Jurkat, Clone E6-1 (cell line): ENCODE data around the gene VDAC1. TPM values are rescaled to one million over a fixed set of nuclear protein-coding genes. Genes with fewer than 3 reads are reported as not detected.
"Not testable (repeated sequence)": the region's sequence is repeated elsewhere in the genome, so short reads cannot be mapped to it uniquely, and the experiment has no call there.

Experiments used
- DNase-seq: peaks from one replicate; pipeline ENCODE4 v3.0.0-alpha.2; 2011; ENCODE audit warnings: low read depth, low spot score
- H3K4me3 ChIP-seq: 2 replicates; pipeline ENCODE4 v1.5.1; 2011; ENCODE audit warnings: mild to moderate bottlenecking, low read length, control low read depth, moderate library complexity
- polyA plus RNA-seq: library from polyadenylated mRNA; unstranded; fragments of >200 nt; gene quantifications from one replicate; pipeline ENCODE4 v1.2.1, GENCODE V29; 2012; ENCODE audit warnings: missing spikeins; ENCODE audit not compliant: insufficient read length, insufficient read depth

Gene VDAC1
- polyA plus RNA-seq: 364 TPM

DNA sequence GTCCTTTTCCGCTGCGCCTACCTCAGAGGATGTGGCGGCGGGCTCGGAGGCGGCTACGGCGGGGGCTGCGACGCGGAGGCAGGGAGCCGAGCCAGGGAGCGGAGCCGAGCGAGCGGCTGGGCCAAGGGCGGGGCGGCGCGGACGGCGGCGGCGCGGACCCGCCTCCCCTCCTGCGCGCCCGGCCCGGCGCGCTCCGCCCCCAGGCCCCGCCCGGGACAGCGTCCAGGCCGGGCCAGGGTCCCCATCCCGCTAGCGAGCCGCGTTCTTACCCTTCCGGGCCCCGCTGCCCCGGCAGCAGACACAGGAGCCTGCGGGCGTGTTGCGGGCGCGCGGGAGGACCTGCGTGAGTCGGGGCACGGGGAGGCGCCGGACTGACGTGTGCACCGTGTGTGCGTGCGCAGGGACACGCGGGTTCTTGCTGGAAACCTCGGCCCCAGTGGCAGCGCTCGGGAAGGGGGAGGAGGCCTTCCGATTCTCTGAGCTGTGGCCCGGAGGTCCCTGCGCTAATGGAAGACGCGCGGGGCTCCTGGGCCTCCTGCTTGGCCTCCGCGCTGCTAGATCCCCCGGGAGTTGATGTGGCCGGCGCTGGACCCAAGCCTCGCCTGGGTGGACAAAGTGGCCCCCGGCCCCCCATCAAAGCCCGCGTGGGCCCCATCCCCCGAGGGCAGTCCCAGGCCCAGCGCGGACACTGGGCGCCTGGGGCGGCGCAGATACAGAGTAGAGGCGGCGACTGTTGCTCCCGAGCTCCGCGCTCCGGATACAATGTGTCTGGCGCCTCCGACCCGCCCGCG, at the start of gene VDAC1:
Gene VDAC1, minus strand, starts transcription at position 350 of the 791 bp plus-strand sequence. CDS start 11,963 bp downstream, outside the sequence.
- DNase-seq: peak; percentile 64
- H3K4me3 ChIP-seq: peak within 1 kb of the TSS; percentile 94

DNA sequence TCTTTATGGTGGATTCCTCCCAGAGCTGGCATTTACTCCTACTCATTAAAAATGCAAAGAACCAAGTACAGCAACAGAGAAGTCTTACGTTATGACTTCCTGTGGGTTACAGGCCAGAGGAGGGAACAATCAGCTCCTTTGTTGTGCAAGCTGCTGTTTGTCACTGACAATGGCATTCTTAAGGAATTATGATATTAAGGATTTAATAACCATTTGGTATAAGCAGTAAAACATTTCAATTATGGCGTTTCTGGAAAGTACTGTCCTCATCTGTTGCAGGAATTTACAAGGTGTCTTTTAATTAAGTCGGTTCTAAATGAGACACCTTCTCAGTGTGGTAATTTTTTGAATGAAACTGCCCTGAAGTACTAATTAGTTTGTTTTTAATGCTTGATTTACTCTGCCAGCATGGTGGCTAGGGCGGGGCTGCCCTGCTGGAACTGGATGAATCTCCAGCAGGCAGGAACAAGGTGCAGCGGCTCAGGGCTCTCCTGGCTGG, 49.1 kb upstream of the VDAC1 start:
- peak overlapping the region; percentile 36 for H3K4me3 ChIP-seq
- DNase-seq: peak; percentile 82

- H3K4me3 ChIP-seq: peak overlapping the region; percentile 36
- DNase-seq: no peak
Measured at GRCh38 chr5:134053314-134053839, 48.6 kb upstream of the VDAC1 start.

GRCh38 chr5:134051305-134051704, 46.5 kb upstream of the VDAC1 start:
- no peak for DNase-seq
- H3K4me3 ChIP-seq: no peak overlapping the region

- no peak for DNase-seq
- H3K4me3 ChIP-seq: no peak overlapping the region
Measured at GRCh38 chr5:134048864-134049263, 44.1 kb upstream of the VDAC1 start.

- DNase-seq: no peak
- H3K4me3 ChIP-seq: no peak overlapping the region
Measured at GRCh38 chr5:134047687-134048056, 42.9 kb upstream of the VDAC1 start.

DNA sequence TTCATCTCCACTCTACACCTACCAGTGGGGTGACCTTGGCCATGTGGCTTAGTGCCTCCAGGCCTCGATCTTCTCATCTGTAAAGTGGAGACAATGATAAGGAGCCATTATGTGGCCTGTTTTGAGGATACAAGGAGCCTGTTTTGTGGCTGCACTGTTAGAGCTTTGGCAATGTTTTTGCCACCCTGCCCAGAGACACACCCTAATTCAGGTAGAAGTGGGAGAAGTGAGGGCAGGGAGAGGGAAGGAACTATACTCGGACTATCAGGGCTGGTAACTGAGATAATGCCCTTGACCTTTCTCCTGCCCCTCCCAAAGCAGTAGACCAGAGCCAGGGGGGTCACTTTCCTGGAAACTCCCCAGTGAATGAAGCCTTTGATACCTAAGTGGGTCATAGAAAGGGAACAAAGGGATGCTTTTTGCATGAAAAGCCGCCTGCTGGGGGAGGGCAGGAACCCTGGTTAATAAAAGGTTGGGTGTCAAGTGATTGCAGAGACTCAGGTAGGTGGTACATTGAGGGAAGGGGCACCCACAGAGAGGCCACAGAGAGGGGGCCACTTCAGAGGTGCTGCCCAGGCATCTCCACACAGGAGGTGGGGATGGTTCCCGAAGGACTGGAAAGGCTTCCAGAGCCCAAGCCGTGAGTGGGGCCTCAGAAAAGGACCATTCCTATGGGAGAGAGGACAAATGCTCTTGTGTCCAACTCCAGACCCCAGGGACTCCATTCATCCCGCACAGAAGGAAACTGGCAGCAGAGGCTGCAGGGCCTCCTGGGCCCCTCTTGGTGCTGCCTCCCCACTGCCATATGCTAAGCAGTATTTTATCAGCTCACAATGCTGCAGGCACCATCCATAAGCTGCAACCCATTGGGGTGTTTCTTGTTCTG, 42.3 kb upstream of the VDAC1 start:
- no peak overlapping the region for H3K4me3 ChIP-seq
- DNase-seq: no peak

DNA sequence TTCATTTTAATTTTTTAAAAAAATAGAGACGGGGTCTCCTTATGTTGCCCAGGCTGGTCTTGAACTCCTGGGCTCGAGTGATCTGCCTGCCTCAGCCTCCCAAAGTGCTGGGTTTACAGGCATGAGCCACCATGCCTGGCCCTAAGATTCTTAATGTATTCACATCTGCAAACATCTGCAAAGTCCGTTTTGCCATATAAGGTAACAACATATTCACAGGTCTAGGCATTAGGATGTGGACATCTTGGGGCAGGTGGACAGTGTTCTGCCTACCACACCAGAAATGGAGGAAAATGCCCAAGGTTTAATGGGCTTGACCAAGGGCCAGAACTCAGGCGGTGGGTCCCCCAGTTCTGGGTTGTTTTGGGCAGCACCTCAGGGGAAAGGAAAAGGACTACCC, 41.6 kb upstream of the VDAC1 start:
- no peak for DNase-seq
- no peak overlapping the region for H3K4me3 ChIP-seq

DNA sequence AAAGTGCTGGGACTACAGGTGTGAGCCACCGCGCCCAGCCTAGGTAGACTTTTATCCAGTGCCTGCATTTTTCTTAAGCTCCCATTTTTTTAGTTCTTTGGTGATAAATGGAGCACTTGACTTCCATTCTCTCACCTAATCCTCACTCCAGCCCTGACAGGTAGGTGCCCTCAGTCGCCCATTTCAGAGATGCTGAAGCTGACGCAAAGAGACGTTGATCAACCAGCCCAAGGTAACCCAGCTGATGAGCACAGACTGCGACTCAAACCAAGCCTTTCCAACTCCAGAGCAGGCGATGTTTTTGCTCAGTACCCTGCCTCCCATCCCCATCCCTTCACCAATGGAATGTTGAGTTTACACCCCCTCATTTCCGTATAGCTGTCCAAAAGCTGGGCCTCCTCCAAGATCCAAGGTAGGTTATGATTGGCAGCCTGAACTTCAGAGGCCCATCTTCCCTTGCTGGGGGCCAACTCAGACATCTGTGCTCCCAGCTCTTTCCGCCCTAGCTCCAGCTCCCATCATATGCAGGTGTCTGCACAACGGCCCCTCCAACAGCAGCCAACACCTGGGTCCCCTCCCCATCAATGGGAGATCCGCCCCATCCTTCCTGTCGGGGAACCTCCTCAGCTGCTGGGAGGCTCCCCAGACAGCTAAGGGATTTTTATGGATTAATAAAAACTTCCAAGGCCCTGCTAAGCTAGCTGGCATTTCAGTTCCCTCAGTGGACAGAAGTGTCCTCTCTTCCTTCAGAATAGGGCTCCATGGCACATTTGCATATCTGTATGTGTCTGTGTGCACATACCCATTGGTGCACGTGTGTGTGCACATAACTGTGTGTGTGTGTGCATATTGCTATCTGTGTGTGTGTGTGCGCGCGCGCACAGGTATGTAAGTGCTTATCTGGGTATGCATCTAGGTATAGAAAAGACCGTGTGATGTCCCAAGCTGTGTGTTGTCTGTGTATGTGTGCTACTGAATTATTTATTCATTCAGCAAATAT, 39.3 kb upstream of the VDAC1 start:
- H3K4me3 ChIP-seq: peak overlapping the region; percentile 13; the same call in 1 of the 2 replicates
- peak; percentile 93 for DNase-seq

DNA sequence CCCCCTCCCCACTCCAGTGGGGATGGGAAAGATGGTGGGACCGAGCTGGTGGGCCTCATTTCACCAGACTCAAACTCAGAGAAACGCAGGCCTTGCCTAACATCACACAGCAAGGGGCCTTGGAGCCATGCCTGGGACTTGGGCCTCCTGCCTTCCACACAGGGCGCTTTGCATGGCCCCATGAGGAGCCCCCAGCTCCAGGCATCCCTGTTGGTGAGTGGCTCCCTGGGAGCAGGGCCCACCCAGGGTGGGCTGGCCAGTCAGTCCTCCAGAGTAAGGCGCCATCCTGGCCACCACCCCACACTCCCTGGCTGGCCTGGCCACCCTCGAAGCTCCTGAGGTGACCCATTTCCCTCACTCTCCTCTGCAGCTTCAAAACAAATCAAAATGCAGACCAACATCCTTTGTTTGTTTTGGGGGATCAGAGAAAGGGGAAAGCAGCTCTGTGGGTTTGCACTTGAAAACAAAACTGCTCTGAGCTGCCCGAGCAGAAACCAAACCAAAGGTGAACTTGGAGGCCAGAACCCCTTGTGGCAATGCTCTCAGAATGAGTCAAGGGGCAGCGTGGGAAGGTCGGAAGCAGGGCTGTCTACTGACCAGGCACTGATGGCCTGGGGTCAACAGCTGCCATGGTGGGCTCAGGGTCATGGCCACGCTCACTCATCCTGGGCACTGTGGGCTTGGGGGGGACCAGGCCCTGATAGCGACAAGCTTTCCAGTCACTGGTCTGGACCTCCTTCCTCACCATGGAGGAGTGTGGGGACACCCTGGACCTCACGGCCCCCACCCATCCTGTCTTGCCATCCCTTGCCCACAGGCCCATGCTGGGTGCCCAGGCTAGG, 37.0 kb upstream of the VDAC1 start:
- no peak overlapping the region for H3K4me3 ChIP-seq

GRCh38 chr5:134038138-134038537, 33.4 kb upstream of the VDAC1 start:
- no peak for DNase-seq
- H3K4me3 ChIP-seq: no peak overlapping the region

More for the DNA sequence above, 37.0 kb upstream of the VDAC1 start:
- no peak for DNase-seq

DNA sequence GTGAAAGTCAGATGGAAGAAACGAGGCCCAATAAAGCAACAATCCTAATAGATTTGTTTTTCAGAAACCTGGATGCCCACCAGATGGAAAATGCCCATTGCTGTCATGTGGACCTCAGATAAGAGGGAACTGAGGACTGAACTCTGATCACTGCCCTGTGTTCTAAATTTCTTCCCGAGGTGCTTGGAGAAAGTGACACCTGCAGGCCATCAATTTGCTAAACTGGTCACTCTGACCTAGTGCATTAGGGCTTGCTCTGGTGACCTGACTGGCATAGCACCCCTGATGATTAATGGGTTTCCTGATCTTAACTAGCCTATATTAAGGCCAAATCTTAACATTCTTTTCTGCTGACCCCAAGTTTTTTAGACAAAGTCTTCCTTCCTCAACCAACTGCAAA, 32.4 kb upstream of the VDAC1 start:
- DNase-seq: no peak
- no peak overlapping the region for H3K4me3 ChIP-seq

GRCh38 chr5:134034326-134034725, 29.6 kb upstream of the VDAC1 start:
- no peak overlapping the region for H3K4me3 ChIP-seq
- no peak for DNase-seq

GRCh38 chr5:134030303-134030964, 25.7 kb upstream of the VDAC1 start:
- not testable (repeated sequence) for DNase-seq, H3K4me3 ChIP-seq

- H3K4me3 ChIP-seq: no peak overlapping the region
Measured at GRCh38 chr5:134029156-134029555, 24.4 kb upstream of the VDAC1 start.

DNA sequence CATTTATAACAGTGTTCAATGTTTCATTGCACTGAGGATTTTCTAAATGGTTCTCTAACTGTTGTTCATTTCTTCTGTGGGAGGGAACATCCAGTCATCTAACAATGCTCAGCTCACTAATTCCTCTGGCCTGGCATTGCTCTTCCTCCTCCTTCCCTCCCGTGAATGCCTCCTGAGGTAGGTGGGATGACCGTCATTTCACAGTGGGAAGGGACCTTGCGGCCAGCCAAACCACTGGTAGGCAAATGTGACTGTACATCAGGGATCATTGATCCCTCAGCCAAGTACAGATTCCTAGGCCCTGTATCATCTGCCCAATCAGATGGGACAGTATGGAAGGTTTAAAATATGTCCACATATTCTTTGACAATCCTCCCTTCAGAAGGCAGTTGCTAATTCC, 23.7 kb upstream of the VDAC1 start:
- DNase-seq: no peak
- no peak overlapping the region for H3K4me3 ChIP-seq

More at GRCh38 chr5:134029156-134029555, 24.4 kb upstream of the VDAC1 start:
- no peak for DNase-seq

DNA sequence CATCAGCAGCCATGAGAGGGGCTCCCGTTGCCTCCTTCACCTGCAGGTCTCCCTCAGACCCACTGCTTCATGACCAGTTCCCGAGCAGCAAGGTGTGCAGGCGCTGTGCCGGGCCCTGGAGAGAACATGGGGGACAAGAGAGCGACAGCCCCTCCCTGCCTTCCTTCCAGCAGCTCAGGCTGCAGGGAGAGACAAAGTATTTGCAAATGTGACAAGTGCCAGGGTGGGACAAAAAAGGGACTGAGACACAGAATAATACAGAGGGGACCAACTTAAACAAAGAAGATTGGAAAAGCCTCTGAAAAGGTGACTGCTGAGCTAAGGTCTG, 22.5 kb upstream of the VDAC1 start:
- no peak overlapping the region for H3K4me3 ChIP-seq
- no peak for DNase-seq
